ENCODE results near the gene CDH6. TPM values are rescaled to one million over a fixed set of nuclear protein-coding genes. Genes with fewer than 3 reads are reported as not detected.

The CDH6 gene
- 6.7 and 22.1 TPM in 2 replicates for total RNA-seq

- DNase-seq (ENCODE audit: extremely low read depth, low read depth, low spot score), result no peak
Observed at GRCh38 chr5:31193591-31194467, at the start of gene CDH6. Gene CDH6, plus strand, starts transcription at chr5:31193686. Its CDS starts 73,788 bp downstream, at chr5:31267474.

- no peak for DNase-seq (ENCODE audit: extremely low read depth, low read depth, low spot score)
Observed at GRCh38 chr5:31144364-31144763, 49.1 kb upstream of the CDH6 start.

- no peak for DNase-seq (ENCODE audit: extremely low read depth, low read depth, low spot score)
Observed at GRCh38 chr5:31148959-31149475, 44.5 kb upstream of the CDH6 start.

DNA sequence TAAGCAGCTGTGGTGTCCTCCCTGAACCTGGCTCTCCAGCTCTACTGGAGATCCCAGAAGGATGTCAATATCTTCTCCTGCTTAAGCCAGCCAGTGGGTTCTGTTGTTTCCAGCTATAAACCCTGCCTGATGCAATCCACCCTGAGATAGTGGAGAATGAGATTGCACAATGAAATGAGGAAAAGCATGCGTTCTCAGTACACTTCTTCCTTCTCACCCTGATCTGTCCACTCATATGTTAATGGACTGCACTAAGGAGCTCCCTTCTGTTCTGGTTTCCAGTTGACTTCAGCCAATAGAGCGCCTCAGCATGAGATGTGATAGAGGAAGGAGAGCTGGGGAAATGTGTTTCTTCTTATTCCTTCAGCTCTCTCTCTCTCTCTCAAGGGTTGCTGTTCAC, 40.0 kb upstream of the CDH6 start:
- DNase-seq (ENCODE audit: extremely low read depth, low read depth, low spot score), result no peak

- no peak for DNase-seq (ENCODE audit: extremely low read depth, low read depth, low spot score)
Observed at GRCh38 chr5:31156631-31157160, 36.8 kb upstream of the CDH6 start.

DNA sequence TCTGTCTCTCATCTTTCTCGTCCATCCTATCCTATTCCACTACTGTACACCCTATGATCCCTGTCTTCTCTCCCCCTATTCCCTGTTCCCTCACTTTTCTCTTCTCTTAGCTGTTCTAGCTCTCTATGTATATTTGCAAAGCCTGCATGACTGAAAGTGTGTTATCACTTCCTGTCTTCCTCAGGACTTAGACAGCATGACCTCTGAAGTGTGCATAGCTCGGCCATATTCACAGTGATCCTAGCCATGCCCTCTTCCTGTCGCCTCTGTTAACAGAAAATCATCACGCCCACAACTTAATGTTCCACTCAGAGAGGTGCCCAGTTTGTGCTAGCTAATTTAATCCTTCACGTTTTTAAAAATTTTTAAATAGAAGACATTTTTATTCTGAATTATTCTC, 35.8 kb upstream of the CDH6 start:
- no peak for DNase-seq (ENCODE audit: extremely low read depth, low read depth, low spot score)

DNA sequence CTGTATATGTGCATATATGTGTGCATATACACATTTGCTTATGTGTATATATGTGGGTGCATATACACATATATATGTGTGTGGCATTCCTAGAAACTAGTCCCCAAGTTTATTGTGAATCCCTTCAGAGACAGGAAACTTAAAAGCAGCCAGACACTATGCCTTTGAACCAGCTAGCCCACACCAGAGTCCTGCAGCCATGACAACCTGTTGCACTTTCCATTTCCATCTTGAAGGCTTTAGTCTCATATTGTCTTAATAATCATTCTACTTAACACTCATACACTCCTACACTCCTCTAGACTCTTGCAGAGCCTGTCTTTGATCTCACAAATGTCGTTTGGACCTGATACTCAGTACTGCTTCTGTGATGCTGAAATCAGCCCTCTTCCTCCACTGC, 34.8 kb upstream of the CDH6 start:
- DNase-seq (ENCODE audit: extremely low read depth, low read depth, low spot score), result no peak

DNA sequence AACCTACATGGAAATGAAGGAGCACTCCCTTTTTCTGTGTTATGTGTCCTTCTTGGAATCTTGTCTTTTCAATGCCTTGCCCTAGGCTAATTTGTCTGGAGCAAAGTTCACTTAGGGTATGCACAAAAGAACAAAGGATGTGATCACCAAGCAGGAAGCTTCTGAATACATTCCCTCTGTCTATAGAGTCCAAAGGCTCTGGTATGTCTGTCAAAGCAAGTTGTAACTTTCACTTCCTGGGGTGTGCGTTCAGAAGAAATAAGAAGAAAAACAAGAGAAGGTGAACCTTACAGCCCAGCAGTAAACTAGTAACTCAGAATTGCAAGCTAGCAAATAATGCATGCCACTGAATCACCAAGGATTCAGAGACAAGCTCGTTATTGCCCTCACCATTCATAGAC, 31.7 kb upstream of the CDH6 start:
- no peak for DNase-seq (ENCODE audit: extremely low read depth, low read depth, low spot score)

- no peak for DNase-seq (ENCODE audit: extremely low read depth, low read depth, low spot score)
Observed at GRCh38 chr5:31165729-31166128, 27.8 kb upstream of the CDH6 start.

- no peak for DNase-seq (ENCODE audit: extremely low read depth, low read depth, low spot score)
Observed at GRCh38 chr5:31169379-31169778, 24.1 kb upstream of the CDH6 start.

DNA sequence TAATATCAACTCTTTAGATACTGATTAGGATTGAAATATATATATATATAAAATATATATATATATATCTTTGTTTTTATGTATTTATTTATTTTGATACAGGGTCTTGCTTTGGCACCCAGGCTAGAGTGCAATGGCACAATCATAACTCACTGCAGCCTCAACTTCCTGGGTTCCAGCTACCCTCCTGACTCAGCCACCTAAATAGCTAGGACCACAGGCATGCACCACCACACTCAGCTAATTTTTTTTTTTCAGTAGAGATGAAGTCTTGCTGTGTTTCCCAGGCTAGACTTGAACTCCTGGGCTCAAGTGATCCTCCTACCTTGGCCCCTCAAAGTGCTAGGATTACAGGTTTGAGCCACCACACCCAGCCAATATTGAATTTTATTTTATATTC, 20.6 kb upstream of the CDH6 start:
- DNase-seq (ENCODE audit: extremely low read depth, low read depth, low spot score), result no peak

- DNase-seq (ENCODE audit: extremely low read depth, low read depth, low spot score), result no peak
Observed at GRCh38 chr5:31173614-31174013, 19.9 kb upstream of the CDH6 start.

DNA sequence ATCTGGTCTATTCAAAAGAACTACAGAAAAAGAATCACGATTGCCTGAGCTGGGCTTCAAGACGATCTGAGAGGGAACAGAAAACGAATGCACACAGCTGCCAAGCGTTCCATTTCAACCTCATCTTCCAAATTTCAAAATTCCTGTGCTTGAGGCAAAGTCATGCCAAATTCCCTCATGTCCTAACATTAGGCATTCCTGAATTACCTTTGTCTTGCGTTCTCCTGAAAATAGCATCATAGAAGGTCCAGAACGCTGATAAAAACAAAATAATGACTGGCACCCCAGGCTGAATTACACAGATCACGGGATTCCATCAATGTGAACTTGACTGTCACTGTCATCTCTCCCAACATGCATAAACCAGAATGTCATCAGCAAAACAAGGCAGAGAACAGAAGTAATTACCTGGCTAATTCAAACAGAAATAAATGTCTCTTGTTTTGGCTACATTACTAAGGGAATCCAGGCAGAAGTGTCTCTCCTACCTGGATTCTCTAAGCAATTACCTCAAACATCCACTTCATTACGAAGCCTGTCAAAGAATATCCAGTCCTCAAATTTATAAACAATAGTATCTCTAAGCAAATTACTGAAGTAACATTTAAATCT, 12.0 kb upstream of the CDH6 start:
- no peak for DNase-seq (ENCODE audit: extremely low read depth, low read depth, low spot score)

DNA sequence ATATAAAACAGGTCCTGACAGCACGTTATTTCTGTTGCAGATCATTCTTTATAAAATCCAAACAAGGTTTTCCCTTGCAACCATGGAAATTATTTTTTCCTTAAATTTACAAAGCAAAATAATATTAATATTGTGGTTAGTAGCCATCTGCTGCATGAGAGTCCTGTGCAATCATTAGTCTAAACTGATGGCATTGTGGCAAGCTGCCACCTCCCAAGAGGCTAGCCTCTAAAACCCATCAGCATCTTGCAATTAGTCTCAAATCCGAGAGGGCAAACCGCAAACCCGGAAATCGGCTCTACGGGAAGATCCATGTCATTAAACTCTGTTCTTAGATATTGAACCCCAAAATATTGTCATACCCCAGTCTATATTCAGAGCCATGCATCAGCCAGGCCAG, 11.3 kb upstream of the CDH6 start:
- no peak for DNase-seq (ENCODE audit: extremely low read depth, low read depth, low spot score)

GRCh38 chr5:31185951-31186350, 7.5 kb upstream of the CDH6 start:
- DNase-seq (ENCODE audit: extremely low read depth, low read depth, low spot score), result no peak

DNA sequence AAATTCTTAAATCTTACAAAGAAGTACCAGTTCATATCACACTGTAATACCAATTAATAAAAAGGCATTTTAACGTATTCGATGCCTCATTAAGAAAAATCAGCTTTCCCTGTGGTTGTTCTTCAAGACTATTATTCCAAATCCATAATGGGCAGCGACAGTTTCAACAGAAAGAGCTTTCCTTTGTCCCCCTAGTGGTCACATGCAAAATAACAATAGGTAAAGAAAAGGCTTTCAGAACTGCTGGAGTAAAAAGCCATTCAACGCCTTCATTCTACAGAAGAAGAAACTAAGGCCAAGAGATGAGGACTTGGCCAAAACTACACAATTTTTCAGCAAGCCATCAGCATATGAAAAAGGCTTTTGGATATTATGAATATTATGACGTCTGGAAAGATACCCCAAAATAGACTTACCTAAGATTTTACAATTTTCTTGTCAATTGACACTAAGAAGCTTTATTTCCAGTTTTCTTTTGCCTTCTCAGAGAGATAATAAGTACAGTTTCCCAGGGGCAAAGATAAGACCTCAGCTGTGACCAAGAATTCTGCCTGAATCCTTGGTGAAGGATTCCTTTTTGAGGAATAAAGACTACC, 6.7 kb upstream of the CDH6 start:
- DNase-seq (ENCODE audit: extremely low read depth, low read depth, low spot score), result no peak

DNA sequence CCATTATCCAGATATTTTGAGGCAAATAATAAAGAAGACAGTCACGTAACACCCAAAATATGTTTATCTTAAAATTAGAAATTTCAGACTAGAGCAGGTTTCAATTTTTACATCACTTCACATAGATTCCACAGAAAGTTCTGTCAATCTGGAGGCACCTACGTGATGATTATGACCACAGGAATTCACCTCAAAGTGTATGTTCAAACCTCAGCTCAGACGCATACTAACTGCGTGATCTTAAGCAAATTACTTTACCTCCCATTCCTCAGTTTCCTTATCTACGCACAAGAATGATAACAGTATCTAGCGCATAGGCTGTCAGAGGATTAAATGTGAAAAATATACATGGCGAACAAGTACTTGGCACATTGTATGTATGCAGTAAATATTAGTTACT, 5.9 kb upstream of the CDH6 start:
- DNase-seq (ENCODE audit: extremely low read depth, low read depth, low spot score), result no peak

DNA sequence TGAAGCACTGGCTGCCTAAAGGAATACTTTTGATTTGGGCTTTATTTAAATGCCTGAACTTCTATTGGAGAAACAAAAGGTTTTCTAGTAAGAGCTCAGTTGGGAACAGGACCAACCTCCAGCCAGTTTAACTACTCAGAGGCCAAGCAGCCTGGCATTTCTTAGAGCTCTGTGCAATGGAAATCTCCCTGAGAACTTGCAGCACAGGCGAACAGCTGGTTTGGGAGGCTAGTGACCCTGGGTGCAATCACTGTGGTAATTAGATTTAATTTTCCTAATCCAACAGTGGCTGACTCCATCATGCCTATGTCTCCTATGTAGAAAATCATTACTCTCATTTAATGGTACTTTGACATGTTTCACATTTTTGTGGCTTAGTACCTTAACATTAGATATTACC, 1.0 kb upstream of the CDH6 start:
- DNase-seq (ENCODE audit: extremely low read depth, low read depth, low spot score), result no peak

DNA sequence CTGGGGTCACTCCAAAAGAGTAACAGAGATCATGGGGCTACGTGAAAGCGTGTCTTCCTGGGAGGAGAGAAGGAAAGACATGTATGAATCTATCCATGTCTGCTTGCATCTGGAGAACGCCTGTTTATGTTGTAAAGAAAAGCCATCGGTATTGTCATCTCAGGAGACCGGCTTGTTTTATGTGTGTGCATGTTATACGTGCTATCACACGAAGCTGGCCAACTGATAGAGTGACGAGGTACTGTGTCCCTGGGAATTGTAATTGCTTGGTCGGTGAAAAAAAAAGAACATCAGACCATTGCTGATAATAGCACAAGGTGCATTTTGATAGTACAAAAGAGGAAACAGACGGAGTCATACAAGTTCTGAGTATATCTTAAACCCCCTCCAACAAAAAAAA, 370 bp upstream of the CDH6 start:
- no peak for DNase-seq (ENCODE audit: extremely low read depth, low read depth, low spot score)

DNA sequence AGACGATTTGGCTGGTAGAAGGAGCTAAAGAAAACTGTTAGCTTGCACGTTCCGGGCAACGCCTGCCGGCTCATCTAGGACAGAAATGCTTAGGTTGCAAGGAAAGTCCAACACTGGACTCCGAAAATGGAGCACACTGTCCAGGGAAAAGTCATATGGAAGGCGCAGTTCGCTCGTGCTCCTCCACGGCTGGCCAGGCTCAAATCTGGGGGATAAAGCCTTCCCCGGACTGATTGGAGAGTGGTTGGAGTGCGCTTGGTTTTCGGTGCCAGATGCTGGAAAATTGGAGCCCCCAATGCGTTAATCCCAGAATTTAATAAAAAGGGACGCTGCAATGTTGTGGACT, 955 bp downstream of the CDH6 start:
- no peak for DNase-seq (ENCODE audit: extremely low read depth, low read depth, low spot score)

GRCh38 chr5:31194892-31195555, 1.5 kb downstream of the CDH6 start:
- DNase-seq (ENCODE audit: extremely low read depth, low read depth, low spot score), result no peak
